ENCODE data around the gene INKA2.

DNA sequence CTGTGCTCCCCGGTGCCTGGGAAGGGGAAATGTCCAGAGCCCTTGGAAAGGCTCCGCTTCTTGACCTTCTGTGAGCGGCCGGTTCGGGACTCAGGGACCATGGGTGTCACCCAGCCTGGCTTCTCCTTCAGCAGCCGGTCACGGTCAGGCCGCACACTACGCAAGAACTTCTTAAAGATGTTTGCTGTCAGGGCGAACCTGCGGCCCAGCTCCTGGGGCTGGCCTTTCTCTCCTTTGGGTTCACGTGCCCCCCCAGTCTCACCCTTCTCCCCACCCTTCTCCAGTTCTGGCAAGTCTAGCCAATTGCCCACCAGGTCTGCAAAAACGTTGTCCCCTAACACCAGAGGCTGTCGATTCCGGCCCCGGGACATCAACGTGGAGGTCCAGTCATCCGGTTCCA is 12.1 kb downstream of the INKA2 start:
- TF ChIP-seq CTCF (IDR thresholded peaks at IDR 0.05) (no peak), POLR2A (IDR thresholded peaks at IDR 0.05) (no peak)
